GM12874 (cell line): Measurements from ENCODE around the gene CD164.

ENCODE experiments used
- CTCF ChIP-seq: IDR thresholded peaks from 2 replicates; pipeline ENCODE4 v1.5.1; 2011; ENCODE audit warnings: low read depth, mild to moderate bottlenecking, control low read depth, low read length, moderate library complexity; ENCODE audit not compliant: insufficient read depth

The CD164 gene

GRCh38 chr6:109373762-109374161 lies 8.5 kb downstream of the CD164 start:
- no peak for TF ChIP-seq CTCF

- TF ChIP-seq CTCF, result no peak
Measured at GRCh38 chr6:109373331-109373730, 8.9 kb downstream of the CD164 start.

- TF ChIP-seq CTCF, result no peak
Measured at GRCh38 chr6:109372130-109372529, 10.1 kb downstream of the CD164 start.

GRCh38 chr6:109370792-109371191 lies 11.5 kb downstream of the CD164 start:
- TF ChIP-seq CTCF, result no peak

- no peak for TF ChIP-seq CTCF
Measured at GRCh38 chr6:109370336-109370735, 11.9 kb downstream of the CD164 start.

- no peak for TF ChIP-seq CTCF
Measured at GRCh38 chr6:109369728-109370127, 12.5 kb downstream of the CD164 start.

- no peak for TF ChIP-seq CTCF
Measured at GRCh38 chr6:109363753-109364152, 18.5 kb downstream of the CD164 start.
